ENCODE results near the gene IGF2R.
"Not testable (repeated sequence)": the region's sequence is repeated elsewhere in the genome, so short reads cannot be mapped to it uniquely, and the experiment has no call there.

Gene IGF2R

GRCh38 chr6:159996626-159997497 lies 28.0 kb downstream of the IGF2R start:
- DNase-seq (ENCODE audit: low spot score), result no peak

DNA sequence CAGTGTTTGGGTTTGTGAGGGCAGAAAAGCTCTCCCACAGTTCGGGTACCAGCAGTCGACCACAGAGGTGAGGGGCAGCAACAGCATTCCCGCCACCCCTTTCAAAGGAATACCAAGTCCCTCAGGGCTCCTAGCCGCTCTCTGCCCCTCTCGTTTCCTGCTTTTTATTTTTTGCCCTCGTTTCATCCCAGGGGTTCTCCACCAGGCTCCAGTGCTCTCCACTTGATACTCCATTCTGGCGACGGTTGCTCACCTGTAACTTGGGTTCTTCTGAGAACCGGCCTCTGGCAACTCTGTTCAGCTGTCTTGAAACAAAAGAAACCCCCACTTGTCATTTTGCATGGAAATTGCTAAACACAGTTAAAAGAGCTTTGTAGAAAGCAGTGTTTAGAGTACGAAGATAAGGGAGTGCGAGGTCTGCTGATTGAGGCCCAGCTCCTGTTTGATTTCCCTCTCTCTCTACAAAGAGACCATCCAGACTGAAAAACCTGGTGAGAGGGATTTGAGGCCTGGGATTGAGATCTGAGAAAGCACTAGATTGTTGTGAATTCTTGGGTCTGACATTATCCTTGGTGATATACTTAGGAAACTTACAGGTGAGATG lies 28.7 kb downstream of the IGF2R start:
- DNase-seq (ENCODE audit: low spot score), result no peak

GRCh38 chr6:159998538-159998937 lies 29.7 kb downstream of the IGF2R start:
- DNase-seq (ENCODE audit: low spot score), result no peak

- no peak for DNase-seq (ENCODE audit: low spot score)
Observed at GRCh38 chr6:159999240-159999671, 30.4 kb downstream of the IGF2R start.

DNA sequence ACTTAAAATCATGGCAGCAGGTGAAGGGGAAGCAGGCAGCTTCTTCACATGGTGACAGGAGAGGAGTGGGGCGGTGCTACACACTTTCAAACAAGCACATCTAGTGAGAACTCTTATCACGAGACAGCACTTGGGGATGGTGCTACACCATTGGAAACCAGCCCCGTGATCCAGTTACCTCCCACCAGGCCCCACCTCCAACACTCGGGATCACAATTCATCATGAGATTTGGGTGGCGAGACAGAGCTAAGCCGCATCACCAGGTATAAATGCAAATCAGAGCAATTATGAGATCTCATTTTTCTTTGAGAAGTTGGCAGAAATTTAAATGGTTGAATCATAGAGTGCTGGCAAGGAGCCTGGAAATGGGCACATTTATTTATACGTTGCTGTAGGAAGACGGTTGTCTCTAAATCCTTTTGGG lies 31.4 kb downstream of the IGF2R start:
- no peak for DNase-seq (ENCODE audit: low spot score)

DNA sequence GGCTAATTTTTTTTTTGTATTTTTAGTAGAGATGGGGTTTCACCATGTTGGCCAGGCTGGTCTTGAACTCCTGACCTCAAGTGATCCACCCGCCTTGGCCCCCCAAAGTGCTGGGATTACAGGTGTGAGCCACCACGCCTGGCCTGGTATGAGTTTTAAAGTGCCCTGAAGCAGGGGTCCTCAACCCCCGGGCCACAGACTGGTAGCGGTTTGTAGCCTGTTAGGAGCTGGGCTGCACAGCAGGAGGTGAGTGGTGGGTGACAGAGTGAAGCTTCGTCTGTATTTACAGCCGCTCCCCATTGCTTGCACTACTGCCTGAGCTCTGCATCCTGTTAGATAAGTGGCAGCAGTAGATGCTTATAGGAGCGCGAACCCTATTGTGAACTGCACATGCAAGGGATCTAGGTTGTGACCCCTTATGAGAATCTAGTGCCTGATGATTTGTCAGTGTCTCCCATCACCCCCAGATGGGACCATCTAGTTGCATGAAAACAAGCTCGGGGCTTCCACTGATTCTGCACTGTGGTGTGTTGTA lies 32.1 kb downstream of the IGF2R start:
- not testable (repeated sequence) for DNase-seq (ENCODE audit: low spot score)

- no peak for DNase-seq (ENCODE audit: low spot score)
Observed at GRCh38 chr6:160002882-160003281, 34.0 kb downstream of the IGF2R start.

DNA sequence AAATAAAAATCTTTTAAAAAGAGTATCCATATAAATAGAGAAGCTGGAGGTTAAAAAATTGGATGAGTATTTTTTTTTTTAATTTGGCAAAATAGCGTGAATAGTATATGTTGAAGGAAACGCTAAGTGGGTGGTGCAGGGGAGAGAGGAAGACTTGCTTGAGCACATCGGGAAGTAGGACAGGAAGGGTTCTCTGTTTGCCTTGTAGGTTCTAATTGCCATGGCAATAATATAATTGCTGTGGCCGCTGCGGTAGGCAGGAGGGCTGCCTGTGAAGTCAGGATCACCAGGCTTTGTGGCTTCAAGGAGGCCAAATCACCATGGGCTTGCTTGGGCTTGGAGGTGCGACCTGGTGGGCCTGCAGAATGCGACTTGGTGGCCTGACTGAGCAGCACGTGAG lies 35.1 kb downstream of the IGF2R start:
- DNase-seq (ENCODE audit: low spot score), result no peak

DNA sequence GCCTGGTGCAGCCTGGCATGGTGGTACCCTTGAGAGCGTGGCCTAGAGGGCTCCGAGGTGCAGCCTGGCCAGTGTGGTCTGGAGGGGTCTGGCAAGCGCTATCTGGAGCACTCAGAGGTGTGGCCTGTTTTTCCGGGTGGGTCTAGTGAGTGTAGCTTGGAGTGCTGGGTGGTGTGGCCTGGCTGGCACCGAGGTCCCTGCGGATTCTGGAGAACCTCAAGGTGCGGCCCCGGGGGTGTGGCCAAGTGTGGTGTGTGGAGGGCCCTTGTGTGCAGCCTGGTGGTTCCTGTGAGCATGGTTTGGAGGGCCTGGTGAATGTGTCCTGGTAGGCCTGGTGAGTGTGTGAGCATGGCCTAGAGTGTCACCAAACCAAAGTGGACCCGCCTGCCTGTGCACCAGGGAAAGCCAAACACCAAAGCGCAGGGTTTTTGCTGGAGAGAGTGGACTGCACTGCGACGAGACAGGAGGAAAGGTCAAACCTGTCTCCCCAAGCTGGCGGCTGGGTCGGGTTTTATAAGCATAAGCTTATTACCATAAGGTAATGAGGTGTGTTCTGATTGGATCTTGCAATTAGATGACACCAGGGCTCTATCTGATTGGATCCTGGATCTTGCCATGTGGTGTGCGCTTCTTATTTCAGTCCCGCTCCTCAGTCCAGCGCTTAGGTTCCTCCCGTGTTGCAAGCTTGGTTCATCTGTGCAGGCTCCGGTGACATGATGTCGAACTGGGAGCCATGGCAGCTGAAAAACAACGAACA lies 35.7 kb downstream of the IGF2R start:
- no peak for DNase-seq (ENCODE audit: low spot score)

- no peak for DNase-seq (ENCODE audit: low spot score)
Observed at GRCh38 chr6:160005211-160005610, 36.3 kb downstream of the IGF2R start.

DNA sequence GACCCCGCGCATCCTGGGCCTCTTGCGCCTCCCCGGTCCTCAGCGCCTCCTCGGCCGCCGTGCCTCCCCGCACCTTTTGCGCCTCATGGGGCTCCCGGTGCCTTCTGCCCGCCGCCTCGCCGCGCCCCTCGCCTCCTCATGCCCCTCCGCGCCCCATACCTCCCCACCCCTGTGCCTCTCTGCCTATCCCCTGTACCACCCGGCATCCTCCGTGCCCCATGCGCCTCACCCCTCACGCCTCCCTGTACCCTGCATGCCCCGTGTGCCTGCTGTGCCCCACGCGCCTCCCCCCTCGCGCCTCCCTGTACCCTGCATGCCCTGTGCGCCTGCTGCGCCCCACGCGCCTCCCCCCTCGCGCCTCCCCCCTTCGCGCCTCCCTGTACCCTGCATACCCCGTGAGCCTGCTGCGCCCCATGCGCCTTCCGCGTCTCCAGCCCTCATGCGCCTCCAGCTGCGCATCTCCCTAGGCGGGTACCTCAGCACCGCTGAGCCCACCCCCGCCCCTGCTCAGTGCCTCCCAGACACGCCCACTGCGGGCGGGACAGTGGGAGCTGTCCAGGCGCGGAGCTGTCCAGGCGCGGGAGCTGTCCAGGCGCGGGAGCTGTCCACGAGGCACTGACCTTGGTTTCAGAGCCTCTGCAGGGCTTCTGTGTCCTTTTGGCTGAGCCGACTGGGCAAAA lies 37.1 kb downstream of the IGF2R start:
- no peak for DNase-seq (ENCODE audit: low spot score)

DNA sequence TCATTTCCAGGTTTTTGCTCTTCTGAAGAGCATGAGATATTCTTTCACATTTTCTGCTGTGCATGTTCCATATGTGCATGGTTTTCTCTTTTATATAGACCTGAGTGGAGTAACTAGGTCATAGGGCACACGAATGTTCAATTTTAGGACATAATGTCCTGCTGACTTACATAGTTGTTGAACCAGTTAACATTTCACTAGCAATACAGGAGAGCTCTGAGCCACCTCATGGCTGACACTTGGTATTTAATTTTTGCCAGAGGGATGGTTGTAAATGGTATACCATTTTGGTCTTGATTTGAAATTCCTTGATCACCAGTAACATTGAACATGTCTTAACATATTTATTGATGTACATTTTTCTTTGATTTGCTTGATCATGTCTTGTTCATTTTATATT lies 38.3 kb downstream of the IGF2R start:
- no peak for DNase-seq (ENCODE audit: low spot score)

DNA sequence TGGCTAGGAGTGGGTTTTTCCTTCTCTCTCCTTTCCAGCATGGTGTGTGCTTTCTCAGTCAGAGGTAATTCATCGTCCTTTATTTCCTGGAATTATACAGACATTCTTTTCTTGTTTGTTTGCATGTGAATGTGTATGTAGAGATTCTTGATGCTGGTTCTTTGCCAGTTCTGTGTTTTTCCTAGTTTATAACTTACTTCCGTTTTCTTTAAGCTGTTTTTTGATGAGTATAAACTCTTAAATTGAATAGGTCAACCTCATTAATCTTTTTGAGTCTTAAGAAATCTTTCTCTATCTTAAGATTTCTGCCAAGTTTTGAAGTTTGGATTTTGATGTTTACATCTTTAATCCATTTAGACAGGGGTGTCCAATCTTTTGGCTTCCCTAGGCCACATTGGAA lies 38.7 kb downstream of the IGF2R start:
- no peak for DNase-seq (ENCODE audit: low spot score)

- no peak for DNase-seq (ENCODE audit: low spot score)
Observed at GRCh38 chr6:160010067-160010466, 41.2 kb downstream of the IGF2R start.

DNA sequence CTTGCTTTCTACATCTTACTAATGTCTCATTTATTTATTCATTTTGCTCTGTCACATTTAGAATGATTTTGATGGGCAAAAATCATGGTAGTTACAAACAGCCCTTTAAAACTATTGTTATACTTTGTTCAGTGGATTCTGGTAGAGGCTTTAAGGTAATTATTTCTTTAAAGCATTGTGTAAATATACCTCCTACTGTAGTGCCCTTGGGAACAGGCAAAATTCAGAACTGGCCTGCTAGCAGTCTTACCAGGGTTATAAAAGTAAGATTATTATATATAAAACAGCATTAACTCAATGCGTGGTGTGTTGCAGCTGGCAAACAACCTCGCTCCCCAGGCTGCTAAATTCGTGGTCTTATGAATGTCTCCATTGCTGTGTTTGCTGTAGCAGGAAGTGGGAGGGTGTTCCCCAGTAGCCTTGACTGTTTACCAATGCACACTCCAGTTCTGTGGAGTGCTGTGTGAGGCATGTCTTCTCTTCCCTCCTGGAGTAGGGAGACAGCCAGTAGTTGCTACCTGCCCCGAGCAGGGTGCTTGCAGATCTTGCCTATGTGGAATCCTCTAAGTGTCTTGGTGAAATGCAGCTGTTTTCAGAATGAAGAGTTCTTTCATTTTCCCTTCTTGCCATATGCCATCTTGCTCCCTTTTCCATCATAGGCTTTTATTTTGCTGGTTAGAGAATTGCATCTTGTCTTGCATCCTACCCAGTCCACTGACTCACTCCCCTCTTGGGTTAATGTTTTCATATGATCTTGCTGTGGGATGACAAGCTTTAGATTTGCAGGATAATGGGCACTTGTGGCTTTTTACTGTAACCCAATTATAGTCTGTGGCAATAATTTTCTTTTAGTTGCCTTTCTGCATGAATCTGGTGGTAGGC lies 45.3 kb downstream of the IGF2R start:
- DNase-seq (ENCODE audit: low spot score), result no peak

- DNase-seq (ENCODE audit: low spot score), result no peak
Observed at GRCh38 chr6:160014869-160015182, 45.9 kb downstream of the IGF2R start.

DNA sequence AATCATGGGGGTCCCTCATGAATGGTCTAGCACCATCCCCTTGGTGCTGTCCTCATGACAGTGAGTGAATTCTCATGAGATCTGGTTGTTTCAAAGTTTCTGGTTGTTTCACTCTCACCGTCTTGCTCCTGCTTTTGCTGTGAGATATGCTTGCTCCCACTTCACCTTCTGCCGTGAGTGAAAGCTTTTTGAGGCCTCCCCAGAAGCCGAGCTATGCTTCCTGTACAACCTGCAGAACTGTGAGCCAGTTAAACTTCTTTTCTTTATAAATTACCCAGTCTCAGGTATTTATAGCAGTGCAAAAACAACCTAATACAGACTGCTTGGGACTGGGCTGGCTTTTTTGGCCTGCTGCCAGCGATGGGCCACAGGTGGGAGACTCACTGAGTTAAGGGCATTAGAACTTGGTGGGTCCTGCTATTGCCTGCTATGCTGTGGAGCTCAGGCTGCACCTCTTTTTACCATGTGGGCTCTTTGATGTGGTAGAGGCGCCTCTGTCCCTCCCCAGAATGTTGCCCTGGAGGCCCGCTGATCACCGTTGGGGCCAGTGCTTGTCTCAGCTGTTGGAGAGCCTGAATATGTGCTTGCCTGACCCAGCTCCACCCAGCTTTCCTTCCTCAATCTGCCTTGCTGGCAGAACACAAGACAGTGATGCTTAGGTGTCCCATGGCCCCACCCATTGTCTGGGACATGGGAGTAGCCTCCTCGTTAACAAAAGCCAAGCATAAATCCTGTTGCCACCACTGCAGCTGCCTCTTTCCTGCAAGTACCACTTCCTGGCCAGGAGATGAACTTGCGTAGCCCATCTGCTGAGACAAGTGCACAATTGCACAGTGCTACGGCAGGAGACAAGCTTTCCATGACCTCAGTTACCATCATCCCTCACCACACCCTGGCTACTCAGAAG lies 47.1 kb downstream of the IGF2R start:
- DNase-seq (ENCODE audit: low spot score), result no peak

DNA sequence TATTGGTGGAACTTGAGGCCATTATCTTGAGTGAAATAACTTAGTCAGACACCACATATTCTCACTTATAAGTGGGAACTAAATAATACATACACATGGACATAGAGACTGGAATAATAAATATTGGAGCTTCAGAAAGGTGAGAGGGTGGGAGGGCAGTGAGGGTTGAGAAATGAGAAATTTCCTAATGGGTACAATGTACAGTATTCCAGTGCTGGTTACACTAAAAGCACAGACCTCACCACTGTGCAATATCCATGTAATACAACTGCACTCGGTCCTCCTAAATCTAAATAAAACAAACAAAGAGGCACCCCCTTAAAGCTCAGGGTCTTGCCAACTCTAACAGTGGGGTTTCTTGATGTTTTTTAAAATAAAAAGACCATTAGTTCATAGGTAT lies 53.2 kb downstream of the IGF2R start:
- no peak for DNase-seq (ENCODE audit: low spot score)

DNA sequence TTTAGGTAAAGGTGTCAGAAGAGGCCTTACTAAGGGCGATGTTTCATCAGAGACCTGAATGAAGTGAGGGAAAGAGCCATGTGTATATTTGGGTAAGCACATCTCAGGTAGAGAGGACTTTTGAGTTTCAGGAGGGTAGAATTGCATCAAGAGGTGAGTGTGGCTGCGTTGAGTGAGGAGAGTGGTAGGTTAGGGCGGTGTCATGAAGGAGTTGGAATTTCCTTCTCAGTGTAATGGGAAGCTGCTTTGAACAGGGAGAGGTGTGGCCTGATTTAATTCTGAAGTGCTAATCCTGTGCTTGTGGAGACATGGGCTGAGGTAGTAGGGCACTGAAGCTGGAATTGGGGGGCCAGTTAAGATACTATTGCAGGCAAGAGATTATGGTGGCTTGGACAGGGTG lies 53.9 kb downstream of the IGF2R start:
- no peak for DNase-seq (ENCODE audit: low spot score)

- DNase-seq (ENCODE audit: low spot score), result no peak
Observed at GRCh38 chr6:160024152-160024551, 55.3 kb downstream of the IGF2R start.
